Sigmoid colon (tissue), 7 donors: ENCODE measurements around the gene TPH1. TPM values are rescaled to one million over a fixed set of nuclear protein-coding genes. Genes with fewer than 3 reads are reported as not detected.
"Not testable (repeated sequence)": the region's sequence is repeated elsewhere in the genome, so short reads cannot be mapped to it uniquely, and the experiment has no call there.

Experiments used
- DNase-seq: peaks from one replicate; pipeline ENCODE4 v3.0.0-alpha.2; 2019
- H3K27ac ChIP-seq, 4 donors: fragments of 200-600 bp; sonication (generic); one replicate each; pipeline ENCODE4 v1.5.1; 2016 to 2019; ENCODE audit warnings: mild to moderate bottlenecking in 1 of 4
- H3K27me3 ChIP-seq, 3 donors: fragments of 200-600 bp; sonication (generic); one replicate each; pipeline ENCODE4 v1.5.1; 2019; ENCODE audit warnings: mild to moderate bottlenecking in 1 of 3
- H3K36me3 ChIP-seq, 4 donors: fragments of 200-600 bp; sonication (generic); one replicate each; pipeline ENCODE4 v1.5.1; 2016 to 2019
- H3K4me1 ChIP-seq, 4 donors: fragments of 200-600 bp; sonication (generic); one replicate each; pipeline ENCODE4 v1.5.1; 2017 to 2019
- H3K4me3 ChIP-seq, 4 donors: fragments of 200-600 bp; sonication (generic); one replicate each; pipeline ENCODE4 v1.5.1; 2017 to 2019; ENCODE audit warnings: mild to moderate bottlenecking in 2 of 4, moderate library complexity in 1 of 4
- H3K9me3 ChIP-seq, 4 donors: fragments of 200-600 bp in 3 of 4; sonication (generic) in 3 of 4; one replicate each; pipeline versions ENCODE4 v1.5.1 to v1.6.1; 2013 to 2019
- CTCF ChIP-seq, 4 experiments: fragments of 450-650 bp in 3 of 4; fragments of 200-600 bp in 1 of 4; IDR thresholded peaks; one replicate each; pipeline ENCODE4 v1.5.1; 2016 to 2019; ENCODE audit warnings: antibody characterized with exemption in 4 of 4, mild to moderate bottlenecking in 3 of 4, moderate library complexity in 2 of 4
- EP300 ChIP-seq, 4 donors: sonication (generic); formaldehyde crosslinking; IDR thresholded peaks; one replicate each; pipeline ENCODE4 v1.6.1; 2017; ENCODE audit warnings: antibody characterized with exemption in 4 of 4
- POLR2A ChIP-seq, 2 donors: fragments of 450-650 bp; IDR thresholded peaks; one replicate each; pipeline ENCODE4 v1.6.1; 2016; ENCODE audit warnings: antibody characterized with exemption in 2 of 2, mild to moderate bottlenecking in 2 of 2, moderate library complexity in 2 of 2
- POLR2AphosphoS5 ChIP-seq, 4 donors: sonication (generic); formaldehyde crosslinking; IDR thresholded peaks; one replicate each; pipeline ENCODE4 v1.6.1; 2017; ENCODE audit warnings: antibody characterized with exemption in 4 of 4
- WGBS, 2 donors: extraction: QIAGEN DNeasy Blood & Tissue Kit; methylation state at CpG; one replicate each; pipeline ENCODE4 v1.1.7; 2013; 5-methylcytosine and 5-hydroxymethylcytosine counted together
- intact Hi-C: fragments of 100-400 bp; cut with DNase I; formaldehyde crosslinking; loops from one replicate; pipeline ENCODE4 v1.15.1; 2023
- polyA plus RNA-seq, 3 donors: library from polyadenylated mRNA; stranded (reverse); fragments of 200-250 nt; gene quantifications; one replicate each; pipeline ENCODE4 v1.2.3, GENCODE V29; 2013
- total RNA-seq, 4 donors: library from RNA; depleted of rRNA; stranded (reverse); fragments of >200 nt; gene quantifications; one replicate each; pipeline ENCODE4 v1.1.0, GENCODE V29; 2016
- donor health status: healthy with polysubstance abuse.
- donor health status: Bipolar disorder and iron deficiency.
- donor health status: healthy.

The TPH1 gene
- total and polyA plus RNA-seq, 7 donors: 0.28 to 4.6 (median 0.79) TPM

- Histone ChIP-seq H3K4me3 (no peak overlapping the region), H3K36me3 (peaks cover 0 to 19% (median 3%) of the 10 kb centered on the region in 4 donors), H3K4me1 (peaks cover 0 to 16% (median 9%) of the 10 kb centered on the region in 4 donors), H3K9me3 (no peaks in the 10 kb centered on the region), H3K27me3 (no peaks in the 10 kb centered on the region), H3K27ac (no peak overlapping the region)
- intact Hi-C loops: loop anchor here (10.0 kb wide), 2 partner anchors 685 to 935 kb away; partner anchors contain the start of genes RPS13 and TMEM86A
- no peak for TF ChIP-seq POLR2A (IDR thresholded peaks at IDR 0.05)
- no peak for TF ChIP-seq CTCF (IDR thresholded peaks at IDR 0.05)
- no peak for TF ChIP-seq POLR2AphosphoS5 (IDR thresholded peaks at IDR 0.05)
- no peak for TF ChIP-seq EP300 (IDR thresholded peaks at IDR 0.05)
- DNase-seq: no peak
These were observed 35.9 kb downstream of the TPH1 start for GRCh38 chr11:18010121-18010670.

- DNase-seq: no peak
- Histone ChIP-seq H3K27ac (no peak overlapping the region), H3K36me3 (peaks cover 0 to 66% (median 3%) of the 10 kb centered on the region in 4 donors), H3K27me3 (no peaks in the 10 kb centered on the region), H3K4me3 (no peak overlapping the region), H3K4me1 (no peaks in the 10 kb centered on the region), H3K9me3 (no peaks in the 10 kb centered on the region)
- 91 to 96% methylated on average over 4 of the region's 4 CpGs for WGBS, 2 donors
- TF ChIP-seq EP300 (IDR thresholded peaks at IDR 0.05) (no peak), CTCF (IDR thresholded peaks at IDR 0.05) (no peak), POLR2AphosphoS5 (IDR thresholded peaks at IDR 0.05) (no peak), POLR2A (IDR thresholded peaks at IDR 0.05) (no peak)
- intact Hi-C loops: no loop called here
These were observed 40.5 kb downstream of the TPH1 start for GRCh38 chr11:18005376-18006129.

- WGBS, 2 donors: 81 to 86% methylated on average over 2 of the region's 2 CpGs
- no peaks in the 10 kb centered on the region for H3K4me1 ChIP-seq
- intact Hi-C loops: no loop called here
- H3K36me3 ChIP-seq: peaks cover 0 to 92% (median 5%) of the 10 kb centered on the region in 4 donors
- H3K9me3 ChIP-seq: no peaks in the 10 kb centered on the region
- TF ChIP-seq POLR2AphosphoS5 (IDR thresholded peaks at IDR 0.05) (no peak), EP300 (IDR thresholded peaks at IDR 0.05) (no peak), CTCF (IDR thresholded peaks at IDR 0.05) (no peak), POLR2A (IDR thresholded peaks at IDR 0.05) (no peak)
- H3K27ac ChIP-seq: no peak overlapping the region
- no peaks in the 10 kb centered on the region for H3K27me3 ChIP-seq
- H3K4me3 ChIP-seq: no peak overlapping the region
- DNase-seq: no peak
These were observed 44.9 kb downstream of the TPH1 start for GRCh38 chr11:18001191-18001590.

GRCh38 chr11:18000760-18001159 lies 45.3 kb downstream of the TPH1 start:
- Histone ChIP-seq H3K4me1 (no peaks in the 10 kb centered on the region), H3K27me3 (no peaks in the 10 kb centered on the region), H3K27ac (no peak overlapping the region), H3K4me3 (no peak overlapping the region), H3K36me3 (peaks cover 0 to 92% (median 5%) of the 10 kb centered on the region in 4 donors), H3K9me3 (no peaks in the 10 kb centered on the region)
- no peak for TF ChIP-seq POLR2A (IDR thresholded peaks at IDR 0.05)
- TF ChIP-seq CTCF (IDR thresholded peaks at IDR 0.05): no peak
- TF ChIP-seq EP300 (IDR thresholded peaks at IDR 0.05): no peak
- no peak for TF ChIP-seq POLR2AphosphoS5 (IDR thresholded peaks at IDR 0.05)
- WGBS, 2 donors: 93 to 97% methylated on average over 1 of the region's 1 CpG
- intact Hi-C loops: no loop called here
- DNase-seq: no peak

- intact Hi-C loops, H3K27me3 ChIP-seq, DNase-seq, H3K27ac ChIP-seq, H3K4me3 ChIP-seq, H3K4me1 ChIP-seq, H3K9me3 ChIP-seq: not testable (repeated sequence)
- 97% methylated on average over 4 of the region's 4 CpGs for WGBS, 2 donors
- peaks cover 0 to 92% (median 5%) of the 10 kb centered on the region in 4 donors for H3K36me3 ChIP-seq
These were observed 45.9 kb downstream of the TPH1 start for GRCh38 chr11:18000128-18000527.
